Measurements from ENCODE around the gene BMP2K. TPM values are rescaled to one million over a fixed set of nuclear protein-coding genes. Genes with fewer than 3 reads are reported as not detected.
"Not testable (repeated sequence)": the region's sequence is repeated elsewhere in the genome, so short reads cannot be mapped to it uniquely, and the experiment has no call there.

Gene BMP2K
- total and polyA plus RNA-seq, 2 donors from 2014 or later, result 6.0 to 43.1 TPM

GRCh38 chr4:78784236-78784865 is 8.2 kb downstream of the BMP2K start:
- Histone ChIP-seq H3K9me3 (ENCODE audit: control insufficient read depth in 2 of 3, insufficient read depth in 1 of 3, low read length in 3 of 3) (no peaks in the 10 kb centered on the region), H3K27ac (ENCODE audit: low read depth in 2 of 2, low read length in 2 of 2) (peak overlapping the region in 1 of 2 donors; percentile 16), H3K4me3 (ENCODE audit: low read length in 3 of 3) (no peak overlapping the region), H3K9ac (ENCODE audit: low read length in 3 of 3) (no peak overlapping the region), H3K27me3 (ENCODE audit: control insufficient read depth, insufficient read depth, low read length) (no peaks in the 10 kb centered on the region), H3K4me1 (ENCODE audit: control insufficient read depth in 2 of 3, insufficient read depth in 2 of 3, low read depth in 1 of 3, low read length in 3 of 3) (peaks cover 0 to 6% (median 4%) of the 10 kb centered on the region in 3 donors), H3K36me3 (ENCODE audit: control insufficient read depth in 2 of 3, insufficient read depth in 3 of 3, low read length in 3 of 3) (no peaks in the 10 kb centered on the region)
- no peak for FAIRE-seq
- peak in 1 of 5 donors; percentile 14 for DNase-seq
- no peak for TF ChIP-seq CTCF (IDR thresholded peaks at IDR 0.05; ENCODE audit: borderline replicate concordance, extremely low read depth, insufficient read depth)
- intact Hi-C loops (cut with DNase I), result no loop called here

- Histone ChIP-seq H3K9me3 (ENCODE audit: control insufficient read depth in 2 of 3, insufficient read depth in 1 of 3, low read length in 3 of 3) (no peaks in the 10 kb centered on the region), H3K4me1 (ENCODE audit: control insufficient read depth in 2 of 3, insufficient read depth in 2 of 3, low read depth in 1 of 3, low read length in 3 of 3) (peaks cover 0 to 6% (median 4%) of the 10 kb centered on the region in 3 donors), H3K36me3 (ENCODE audit: control insufficient read depth in 2 of 3, insufficient read depth in 3 of 3, low read length in 3 of 3) (no peaks in the 10 kb centered on the region), H3K4me3 (ENCODE audit: low read length in 3 of 3) (no peak overlapping the region), H3K27me3 (ENCODE audit: control insufficient read depth, insufficient read depth, low read length) (no peaks in the 10 kb centered on the region), H3K27ac (ENCODE audit: low read depth in 2 of 2, low read length in 2 of 2) (no peak overlapping the region), H3K9ac (ENCODE audit: low read length in 3 of 3) (no peak overlapping the region)
- no peak for TF ChIP-seq CTCF (IDR thresholded peaks at IDR 0.05; ENCODE audit: borderline replicate concordance, extremely low read depth, insufficient read depth)
- DNase-seq (no peak), FAIRE-seq (no peak)
- intact Hi-C loops (cut with DNase I), result no loop called here
These were observed 11.3 kb downstream of the BMP2K start for GRCh38 chr4:78787392-78788006.

- no peak overlapping the region for H3K27ac ChIP-seq (ENCODE audit: low read depth in 2 of 2, low read length in 2 of 2)
- DNase-seq, result no peak
- H3K27me3 ChIP-seq (ENCODE audit: control insufficient read depth, insufficient read depth, low read length), result no peaks in the 10 kb centered on the region
- no peak for TF ChIP-seq CTCF (IDR thresholded peaks at IDR 0.05; ENCODE audit: borderline replicate concordance, extremely low read depth, insufficient read depth)
- intact Hi-C loops (cut with DNase I), result no loop called here
- H3K4me1 ChIP-seq (ENCODE audit: control insufficient read depth in 2 of 3, insufficient read depth in 2 of 3, low read depth in 1 of 3, low read length in 3 of 3), result peaks cover 0 to 6% (median 4%) of the 10 kb centered on the region in 3 donors
- FAIRE-seq, result no peak
- H3K9ac ChIP-seq (ENCODE audit: low read length in 3 of 3), result no peak overlapping the region
- no peaks in the 10 kb centered on the region for H3K36me3 ChIP-seq (ENCODE audit: control insufficient read depth in 2 of 3, insufficient read depth in 3 of 3, low read length in 3 of 3)
- H3K9me3 ChIP-seq (ENCODE audit: control insufficient read depth in 2 of 3, insufficient read depth in 1 of 3, low read length in 3 of 3), result no peaks in the 10 kb centered on the region
- no peak overlapping the region for H3K4me3 ChIP-seq (ENCODE audit: low read length in 3 of 3)
These were observed 12.1 kb downstream of the BMP2K start for GRCh38 chr4:78788007-78788889.

GRCh38 chr4:78795594-78796416 is 19.7 kb downstream of the BMP2K start:
- H3K27ac ChIP-seq (ENCODE audit: low read depth in 2 of 2, low read length in 2 of 2); H3K9ac ChIP-seq (ENCODE audit: low read length in 3 of 3); H3K27me3 ChIP-seq (ENCODE audit: control insufficient read depth, insufficient read depth, low read length); FAIRE-seq; H3K9me3 ChIP-seq (ENCODE audit: control insufficient read depth in 2 of 3, insufficient read depth in 1 of 3, low read length in 3 of 3); DNase-seq; H3K36me3 ChIP-seq (ENCODE audit: control insufficient read depth in 2 of 3, insufficient read depth in 3 of 3, low read length in 3 of 3); H3K4me3 ChIP-seq (ENCODE audit: low read length in 3 of 3); H3K4me1 ChIP-seq (ENCODE audit: control insufficient read depth in 2 of 3, insufficient read depth in 2 of 3, low read depth in 1 of 3, low read length in 3 of 3); intact Hi-C loops (cut with DNase I): not testable (repeated sequence)

Data from kidney (tissue), 14 donors.